ENCODE measurements around the gene HCN2. TPM values are rescaled to one million over a fixed set of nuclear protein-coding genes. Genes with fewer than 3 reads are reported as not detected.

HCN2 gene
- total and polyA plus RNA-seq, 10 of the 15 experiments (the other 5 are each of a cell fraction or from before 2014, with no cell fraction given): 0.01 to 0.54 (median 0.08) TPM; not detected in 4

- peaks cover 8% of the 10 kb centered on the region for H4K20me1 ChIP-seq (ENCODE audit: control insufficient read depth, insufficient read depth)
- ChIA-PET RAD21 (ENCODE audit: unreplicated experiment) (no interaction called here), POLR2A (no interaction called here), SMC1A (ENCODE audit: uncharacterized antibody, unreplicated experiment) (no interaction called here), CTCF (no interaction called here)
- no peak for FAIRE-seq
- no peaks in the 10 kb centered on the region for H3K9me3 ChIP-seq (replicated peaks; ENCODE audit: control insufficient read depth, insufficient read depth, low read length)
- H3K79me2 ChIP-seq (ENCODE audit: control insufficient read depth, insufficient read depth, low read length): peaks cover 47% of the 10 kb centered on the region
- 93% methylated on average over 39 of the region's 54 CpGs for WGBS (ENCODE audit: insufficient coverage, insufficient replicate concordance, low lambda C conversion rate, missing lambda C conversion rate)
- no peaks in the 10 kb centered on the region for H3K4me1 ChIP-seq (ENCODE audit: control insufficient read depth, insufficient read depth, low read length)
- intact Hi-C loops (cut with micrococcal nuclease; ENCODE audit: unreplicated experiment): no loop called here
- no TSS peak for BruUV-seq (replicated peaks)
- in situ Hi-C loops (cut with MboI): no loop called here
- H3K4me3 ChIP-seq: no peak overlapping the region
- no peak for TF ChIP-seq CREB1 (IDR thresholded peaks at IDR 0.05; ENCODE audit: low read depth)
- TF ChIP-seq RBBP5 (conservative IDR thresholded peaks at IDR 0.05): no peak
- ATAC-seq: no peak
- no peaks in the 10 kb centered on the region for H3K27me3 ChIP-seq (replicated peaks in 1 of 2; ENCODE audit: control insufficient read depth in 2 of 2, insufficient read depth in 2 of 2, low read length in 1 of 2)
- no peak overlapping the region for H3K27ac ChIP-seq (ENCODE audit: control insufficient read depth, insufficient read depth)
- H2AFZ ChIP-seq (ENCODE audit: control insufficient read depth, low read depth, low read length): no peak overlapping the region
- H3K9ac ChIP-seq (ENCODE audit: control insufficient read depth, insufficient read depth, low read length): no peak overlapping the region
- no peak for DNase-seq (ENCODE audit: low read depth, low spot score)
- no peak overlapping the region for H3K4me2 ChIP-seq (ENCODE audit: control insufficient read depth, insufficient read depth)
- H3K36me3 ChIP-seq (ENCODE audit: control insufficient read depth in 2 of 2, insufficient read depth in 2 of 2, low read length in 1 of 2): peaks cover 14 to 54% of the 10 kb centered on the region in 2 experiments
These were observed 63.0 kb downstream of the HCN2 start for GRCh38 chr19:652467-653389.

- H3K36me3 ChIP-seq (ENCODE audit: control insufficient read depth in 2 of 2, insufficient read depth in 2 of 2, low read length in 1 of 2): peaks cover 14 to 54% of the 10 kb centered on the region in 2 experiments
- ATAC-seq (no peak), FAIRE-seq (no peak), DNase-seq (ENCODE audit: low read depth, low spot score) (no peak)
- 96% methylated on average over 17 of the region's 17 CpGs for WGBS (ENCODE audit: insufficient coverage, insufficient replicate concordance, low lambda C conversion rate, missing lambda C conversion rate)
- ChIA-PET RAD21 (ENCODE audit: unreplicated experiment) (no interaction called here), POLR2A (no interaction called here), CTCF (no interaction called here), SMC1A (ENCODE audit: uncharacterized antibody, unreplicated experiment) (no interaction called here)
- intact Hi-C loops (cut with micrococcal nuclease; ENCODE audit: unreplicated experiment) (no loop called here), in situ Hi-C loops (cut with MboI) (no loop called here)
- no peaks in the 10 kb centered on the region for H3K27me3 ChIP-seq (replicated peaks in 1 of 2; ENCODE audit: control insufficient read depth in 2 of 2, insufficient read depth in 2 of 2, low read length in 1 of 2)
- H3K4me3 ChIP-seq: no peak overlapping the region
- H3K4me2 ChIP-seq (ENCODE audit: control insufficient read depth, insufficient read depth): no peak overlapping the region
- peaks cover 8% of the 10 kb centered on the region for H4K20me1 ChIP-seq (ENCODE audit: control insufficient read depth, insufficient read depth)
- H3K27ac ChIP-seq (ENCODE audit: control insufficient read depth, insufficient read depth): no peak overlapping the region
- no TSS peak for BruUV-seq (replicated peaks)
- H3K9ac ChIP-seq (ENCODE audit: control insufficient read depth, insufficient read depth, low read length): no peak overlapping the region
- peaks cover 54% of the 10 kb centered on the region for H3K79me2 ChIP-seq (ENCODE audit: control insufficient read depth, insufficient read depth, low read length)
- TF ChIP-seq ASH2L (IDR thresholded peaks at IDR 0.05; ENCODE audit: borderline replicate concordance, low read depth) (no peak), MTA3 (IDR thresholded peaks at IDR 0.05; ENCODE audit: borderline replicate concordance, low read length) (no peak), POLR2A (IDR thresholded peaks at IDR 0.05; ENCODE audit: low read depth, low read length) (peak; percentile 32; the same call in 1 of the 2 replicates), ZBTB4 (CRISPR knock-in tag; IDR thresholded peaks at IDR 0.05) (no peak), NFYA (IDR thresholded peaks at IDR 0.05; ENCODE audit: borderline replicate concordance, low read depth, low read length) (no peak), SIN3A (IDR thresholded peaks at IDR 0.05; ENCODE audit: low read depth, low read length) (no peak)
- H3K4me1 ChIP-seq (ENCODE audit: control insufficient read depth, insufficient read depth, low read length): no peaks in the 10 kb centered on the region
- H2AFZ ChIP-seq (ENCODE audit: control insufficient read depth, low read depth, low read length): no peak overlapping the region
- no peaks in the 10 kb centered on the region for H3K9me3 ChIP-seq (replicated peaks; ENCODE audit: control insufficient read depth, insufficient read depth, low read length)
These were observed 63.7 kb downstream of the HCN2 start for GRCh38 chr19:653425-653824.
